Hindlimb muscle (tissue), 1 donor: Measurements from ENCODE around the gene ZBTB20. TPM values are rescaled to one million over a fixed set of nuclear protein-coding genes. Genes with fewer than 3 reads are reported as not detected.
A peak's percentile ranks its signal among the peaks of the same experiment; 100 is the strongest.

Experiments
- DNase-seq: peaks from one replicate; pipeline ENCODE4 v3.0.0-alpha.2; 2013
- polyA plus RNA-seq: library from polyadenylated mRNA; unstranded; fragments of 120-200 nt; gene quantifications from one replicate; pipeline ENCODE4 v1.2.1, GENCODE V29; 2013; ENCODE audit not compliant: insufficient read length

ZBTB20 gene
- polyA plus RNA-seq, 1 donor, result 5.1 TPM

- peak; percentile 20 for DNase-seq
These were observed 279.1 kb downstream of the ZBTB20 start for GRCh38 chr3:114867835-114868503.

GRCh38 chr3:114867359-114867758 is 279.7 kb downstream of the ZBTB20 start:
- no peak for DNase-seq

- no peak for DNase-seq
These were observed 280.7 kb downstream of the ZBTB20 start for GRCh38 chr3:114866430-114866829.

GRCh38 chr3:114864970-114865369 is 282.1 kb downstream of the ZBTB20 start:
- no peak for DNase-seq

GRCh38 chr3:114863848-114864247 is 283.2 kb downstream of the ZBTB20 start:
- DNase-seq, result no peak

GRCh38 chr3:114861666-114862065 is 285.4 kb downstream of the ZBTB20 start:
- DNase-seq, result no peak

GRCh38 chr3:114860531-114860930 is 286.6 kb downstream of the ZBTB20 start:
- DNase-seq, result no peak

- no peak for DNase-seq
These were observed 288.8 kb downstream of the ZBTB20 start for GRCh38 chr3:114858329-114858728.

GRCh38 chr3:114857299-114857701 is 289.8 kb downstream of the ZBTB20 start:
- DNase-seq, result no peak

GRCh38 chr3:114856835-114857234 is 290.3 kb downstream of the ZBTB20 start:
- DNase-seq, result no peak

GRCh38 chr3:114855839-114856238 is 291.2 kb downstream of the ZBTB20 start:
- no peak for DNase-seq

- DNase-seq, result no peak
These were observed 294.1 kb downstream of the ZBTB20 start for GRCh38 chr3:114852966-114853365.

GRCh38 chr3:114850898-114851297 is 296.2 kb downstream of the ZBTB20 start:
- DNase-seq, result no peak

GRCh38 chr3:114848643-114849350 is 298.3 kb downstream of the ZBTB20 start:
- DNase-seq, result no peak

GRCh38 chr3:114848082-114848481 is 299.0 kb downstream of the ZBTB20 start:
- no peak for DNase-seq

- no peak for DNase-seq
These were observed 299.5 kb downstream of the ZBTB20 start for GRCh38 chr3:114847564-114847963.

- DNase-seq, result no peak
These were observed 300.3 kb downstream of the ZBTB20 start for GRCh38 chr3:114846779-114847178.

GRCh38 chr3:114846252-114846651 is 300.8 kb downstream of the ZBTB20 start:
- DNase-seq, result no peak

GRCh38 chr3:114841515-114841914 is 305.6 kb downstream of the ZBTB20 start:
- DNase-seq, result no peak

GRCh38 chr3:114839476-114839875 is 307.6 kb downstream of the ZBTB20 start:
- no peak for DNase-seq

- DNase-seq, result no peak
These were observed 309.1 kb downstream of the ZBTB20 start for GRCh38 chr3:114838025-114838424.

- no peak for DNase-seq
These were observed 312.7 kb downstream of the ZBTB20 start for GRCh38 chr3:114834175-114834940.

GRCh38 chr3:114831861-114832260 is 315.2 kb downstream of the ZBTB20 start:
- no peak for DNase-seq

GRCh38 chr3:114830652-114831051 is 316.4 kb downstream of the ZBTB20 start:
- no peak for DNase-seq
